ENCODE results near the gene JPH2. TPM values are rescaled to one million over a fixed set of nuclear protein-coding genes. Genes with fewer than 3 reads are reported as not detected.

JPH2 gene
- total RNA-seq, 1 donor: under 0.01 TPM

DNA sequence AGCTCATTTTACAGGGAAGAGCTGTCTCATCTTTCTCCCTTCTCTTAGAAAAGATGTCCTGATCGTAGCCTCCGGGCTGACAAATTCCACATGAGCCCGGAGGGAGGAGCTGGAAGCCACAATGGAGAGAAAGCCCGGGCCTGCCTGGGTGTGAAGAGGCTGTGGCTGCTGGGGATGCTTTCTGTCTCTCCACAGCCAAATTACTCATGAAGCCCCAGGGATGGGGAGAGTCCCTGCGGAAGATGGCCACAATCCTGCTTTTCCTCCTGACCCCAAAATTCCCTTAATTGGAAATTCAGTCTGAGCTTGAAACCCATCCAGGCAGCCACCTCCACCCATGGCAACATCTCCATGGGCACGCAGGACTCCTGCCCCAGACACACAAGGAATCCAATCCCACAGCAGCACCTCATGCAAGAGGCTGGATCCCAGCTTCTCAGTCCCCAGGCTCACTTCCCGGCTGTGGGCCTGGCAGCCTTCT lies 32.4 kb downstream of the JPH2 start:
- DNase-seq (ENCODE audit: low read depth): no peak
- no peak overlapping the region for H3K4me3 ChIP-seq (ENCODE audit: low read depth, low read length)
- TF ChIP-seq CTCF (IDR thresholded peaks at IDR 0.05; ENCODE audit: insufficient read depth, low read length): no peak

DNA sequence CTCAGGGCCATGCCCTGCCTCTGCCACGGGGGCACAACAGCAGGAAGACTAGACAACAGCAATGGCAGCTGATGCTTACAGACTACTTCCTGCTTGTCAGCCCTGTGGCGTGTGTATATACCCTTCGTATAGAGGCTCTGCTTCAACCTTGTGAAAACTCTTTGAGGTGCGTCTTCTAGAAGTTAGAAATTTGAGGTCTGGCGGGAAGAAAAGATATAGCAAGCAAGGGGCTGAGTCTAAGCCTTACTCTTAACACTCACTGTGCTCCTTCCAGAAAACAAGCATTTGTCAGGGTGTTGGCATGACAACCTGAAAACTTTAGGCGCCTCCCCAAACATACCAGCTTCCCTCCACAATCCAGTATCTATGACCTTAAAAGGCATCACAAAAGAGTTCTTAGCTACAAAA lies 33.3 kb downstream of the JPH2 start:
- DNase-seq (ENCODE audit: low read depth): peak; percentile 13
- no peak overlapping the region for H3K4me3 ChIP-seq (ENCODE audit: low read depth, low read length)
- TF ChIP-seq CTCF (IDR thresholded peaks at IDR 0.05; ENCODE audit: insufficient read depth, low read length): no peak

GRCh38 chr20:44151621-44152416 lies 35.2 kb downstream of the JPH2 start:
- TF ChIP-seq CTCF (IDR thresholded peaks at IDR 0.05; ENCODE audit: insufficient read depth, low read length): no peak
- DNase-seq (ENCODE audit: low read depth): no peak
- H3K4me3 ChIP-seq (ENCODE audit: low read depth, low read length): no peak overlapping the region

- H3K4me3 ChIP-seq (ENCODE audit: low read depth, low read length): no peak overlapping the region
- no peak for TF ChIP-seq CTCF (IDR thresholded peaks at IDR 0.05; ENCODE audit: insufficient read depth, low read length)
- no peak for DNase-seq (ENCODE audit: low read depth)
Measured at GRCh38 chr20:44146272-44146671, 40.7 kb downstream of the JPH2 start.

GRCh38 chr20:44145131-44145775 lies 41.7 kb downstream of the JPH2 start:
- DNase-seq (ENCODE audit: low read depth): no peak
- no peak overlapping the region for H3K4me3 ChIP-seq (ENCODE audit: low read depth, low read length)
- no peak for TF ChIP-seq CTCF (IDR thresholded peaks at IDR 0.05; ENCODE audit: insufficient read depth, low read length)

DNA sequence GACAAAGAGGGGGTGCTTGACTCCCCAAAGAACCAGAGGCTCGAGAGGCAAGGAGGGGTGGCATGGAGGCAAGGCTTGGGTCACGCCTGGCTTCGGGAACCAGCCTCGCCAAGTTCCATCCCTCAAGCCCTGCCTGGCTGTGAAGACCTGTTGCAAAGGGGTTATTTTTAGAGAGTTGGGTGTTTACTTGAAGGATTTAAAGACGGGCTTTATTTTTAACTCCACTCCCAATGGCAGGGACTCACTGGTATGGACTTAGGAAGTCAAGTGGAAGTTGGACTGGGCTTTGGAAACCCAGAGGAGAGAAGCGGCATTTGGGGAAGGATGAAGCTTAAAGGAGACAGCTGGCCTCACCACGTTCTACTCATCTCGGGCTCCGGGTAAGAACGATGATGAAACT lies 43.1 kb downstream of the JPH2 start:
- TF ChIP-seq CTCF (IDR thresholded peaks at IDR 0.05; ENCODE audit: insufficient read depth, low read length): no peak
- no peak overlapping the region for H3K4me3 ChIP-seq (ENCODE audit: low read depth, low read length)
- no peak for DNase-seq (ENCODE audit: low read depth)

Measured in fibroblast of the aortic adventitia (primary cell).